K562 (cell line): ENCODE results near the gene ABHD8. TPM values are rescaled to one million over a fixed set of nuclear protein-coding genes. Genes with fewer than 3 reads are reported as not detected.

ENCODE experiments used
- BCOR ChIP-seq: fragments of 450-650 bp; IDR thresholded peaks from 2 replicates; pipeline ENCODE4 v1.6.1; 2016
- DPF2 ChIP-seq: fragments of 450-650 bp; IDR thresholded peaks from 2 replicates; pipeline ENCODE4 v1.6.1; 2016
- E2F5 ChIP-seq: sonication (generic); formaldehyde crosslinking; IDR thresholded peaks from 2 replicates; pipeline ENCODE4 v1.8.0; 2022; ENCODE audit warnings: mild to moderate bottlenecking, missing genetic modification reagents
- ELF4 ChIP-seq: fragments of 450-650 bp; formaldehyde crosslinking; IDR thresholded peaks from 2 replicates; pipeline ENCODE4 v1.4.0; 2022; ENCODE audit warnings: missing genetic modification characterization
- HDAC8 ChIP-seq: fragments of 450-650 bp; IDR thresholded peaks from 2 replicates; pipeline ENCODE4 v1.6.1; 2016; ENCODE audit warnings: mild to moderate bottlenecking, missing genetic modification characterization, moderate library complexity, missing compliant biosample characterization
- KDM1A ChIP-seq, 2 experiments: fragments of 450-650 bp; IDR thresholded peaks; 2 replicates each; pipeline ENCODE4 v1.6.1; 2016; ENCODE audit warnings: mild to moderate bottlenecking in 2 of 2
- MAX ChIP-seq: sonication (generic); formaldehyde crosslinking; IDR thresholded peaks from 2 replicates; pipeline ENCODE4 v1.9.0; 2022; ENCODE audit warnings: mild to moderate bottlenecking, missing genetic modification reagents
- NFRKB ChIP-seq: fragments of 450-650 bp; IDR thresholded peaks from 2 replicates; pipeline ENCODE4 v1.6.1; 2016; ENCODE audit warnings: low read depth
- NFYB ChIP-seq: IDR thresholded peaks from 2 replicates; pipeline ENCODE4 v1.6.1; 2011; ENCODE audit warnings: mild to moderate bottlenecking, moderate library complexity; ENCODE audit not compliant: insufficient read length; ENCODE audit errors: extremely low read depth
- SOX6 ChIP-seq: fragments of 450-650 bp; IDR thresholded peaks from 2 replicates; pipeline ENCODE4 v1.6.1; 2014; ENCODE audit warnings: mild to moderate bottlenecking
- TEAD4 ChIP-seq, 2 experiments: sonication (generic) in 1 of 2; formaldehyde crosslinking in 1 of 2; IDR thresholded peaks; 2 replicates each; pipeline versions ENCODE4 v1.6.1 to v1.8.0; 2012 to 2022; ENCODE audit warnings: borderline replicate concordance in 1 of 2, inconsistent platforms in 1 of 2, low read length in 1 of 2, mild to moderate bottlenecking in 1 of 2, missing genetic modification reagents in 1 of 2
- TOE1 ChIP-seq, 2 experiments: fragments of 450-650 bp in 1 of 2; sonication (generic) in 1 of 2; formaldehyde crosslinking in 1 of 2; IDR thresholded peaks; 2 replicates each; pipeline versions ENCODE4 v1.7.1 to v1.8.0; 2016 to 2022; ENCODE audit warnings: borderline replicate concordance in 2 of 2, mild to moderate bottlenecking in 2 of 2, antibody characterized with exemption in 1 of 2, inconsistent platforms in 1 of 2, low read depth in 1 of 2, missing genetic modification reagents in 1 of 2, moderate library complexity in 1 of 2
- U2AF1 ChIP-seq: fragments of 200-400 bp; formaldehyde crosslinking; optimal IDR thresholded peaks from 2 replicates; pipeline ENCODE3; 2017; ENCODE audit warnings: mild to moderate bottlenecking, low read depth, low read length, moderate library complexity
- USF2 ChIP-seq: sonication (generic); formaldehyde crosslinking; IDR thresholded peaks from 2 replicates; pipeline ENCODE4 v1.5.0; 2020; ENCODE audit warnings: missing genetic modification reagents
- VEZF1 ChIP-seq: fragments of 200-800 bp; sonication (Bioruptor generic); IDR thresholded peaks from 2 replicates; pipeline ENCODE4 v1.6.1; 2017; ENCODE audit warnings: missing genetic modification characterization, missing compliant biosample characterization
- YY1 ChIP-seq, 3 experiments: IDR thresholded peaks; 2 replicates each; pipeline ENCODE4 v1.6.1; 2011; ENCODE audit warnings: low read length in 2 of 3, mild to moderate bottlenecking in 2 of 3, moderate library complexity in 2 of 3, borderline replicate concordance in 1 of 3, control low read depth in 1 of 3, low read depth in 1 of 3; ENCODE audit not compliant: insufficient read depth in 3 of 3, insufficient replicate concordance in 2 of 3, control insufficient read depth in 1 of 3, insufficient read length in 1 of 3; ENCODE audit errors: extremely low read depth in 1 of 3
- ZNF184 ChIP-seq: sonication (generic); formaldehyde crosslinking; IDR thresholded peaks from 2 replicates; pipeline ENCODE4 v1.5.0; 2020; ENCODE audit warnings: missing genetic modification reagents
- ZNF41 ChIP-seq: fragments of 250-450 bp; sonication (Bioruptor Pico); conservative IDR thresholded peaks from 2 replicates; pipeline ENCODE4 v1.4.0; 2020; ENCODE audit warnings: mild to moderate bottlenecking
- ZSCAN29 ChIP-seq: fragments of 450-650 bp; IDR thresholded peaks from 2 replicates; pipeline ENCODE4 v1.6.1; 2017
- polyA plus RNA-seq, 8 experiments: library from polyadenylated mRNA; depleted of rRNA in 4 of 8; stranded (reverse) in 5 of 8; unstranded in 3 of 8; fragments of >200 nt; fragmentation: Nextera tagmentation in 2 of 8; fragmentation: Illumina TruSeq in 1 of 8; extraction: Ambion mirVana in 2 of 8; extraction: Trizol in 1 of 8; gene quantifications; 2 replicates each; pipeline versions ENCODE4 v1.2.1 to v1.2.3, GENCODE V29; 2011 to 2014; ENCODE audit warnings: inconsistent platforms in 1 of 8, missing spikeins in 1 of 8
- total RNA-seq, 7 experiments: library from RNA; depleted of rRNA in 6 of 7; stranded (reverse); fragments of >200 nt in 6 of 7; fragmentation: Illumina TruSeq in 2 of 7; extraction: Trizol in 2 of 7; gene quantifications; 2 replicates each; pipeline versions ENCODE4 v1.2.1 to v1.2.3, GENCODE V29; 2011 to 2021; ENCODE audit warnings: low replicate concordance in 1 of 7
- TF ChIP-seq, protein P1 (sequence below): sonication (generic); formaldehyde crosslinking; IDR thresholded peaks from 2 replicates; pipeline ENCODE4 v1.8.1; 2022; ENCODE audit warnings: missing genetic modification reagents

Gene ABHD8
- total and polyA plus RNA-seq, 9 of the 15 experiments (the other 6 are each of a cell fraction or from before 2014, with no cell fraction given), result 0.04 to 6.6 (median 2.0) TPM; not detected in 1

DNA sequence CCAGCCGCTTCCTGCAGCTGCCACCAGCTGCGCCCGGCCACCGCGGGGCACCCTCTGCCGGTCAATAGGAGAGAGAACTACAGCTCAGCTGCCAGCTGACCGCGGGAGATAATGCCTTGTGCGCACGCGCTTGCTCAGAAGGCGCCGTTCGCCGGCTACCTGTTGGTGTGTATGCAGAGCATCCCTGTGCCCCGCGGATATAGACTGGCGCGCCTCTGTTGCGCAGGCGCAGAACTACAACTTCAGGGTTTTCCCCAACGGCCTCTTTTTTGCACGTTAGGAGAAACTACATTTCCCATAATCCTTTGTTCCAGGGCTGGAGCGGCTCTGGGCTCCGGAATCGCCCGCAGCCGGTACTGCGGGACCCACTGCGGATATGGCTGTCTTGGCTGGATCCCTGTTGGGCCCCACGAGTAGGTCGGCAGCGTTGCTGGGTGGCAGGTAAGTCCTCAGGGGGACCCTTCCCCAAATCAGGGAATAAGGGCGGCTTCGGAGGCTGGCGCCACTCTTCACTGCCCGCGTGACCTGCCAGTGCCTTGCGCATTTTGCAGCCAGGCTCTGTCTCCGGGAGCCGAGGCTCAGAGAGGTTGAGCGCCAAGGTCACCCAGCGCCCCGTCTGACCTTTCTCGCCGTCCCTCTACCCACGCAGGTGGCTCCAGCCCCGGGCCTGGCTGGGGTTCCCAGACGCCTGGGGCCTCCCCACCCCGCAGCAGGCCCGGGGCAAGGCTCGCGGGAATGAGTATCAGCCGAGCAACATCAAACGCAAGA is 2.5 kb upstream of the ABHD8 start, which contains the start of gene MRPL34 (continued):
- TF ChIP-seq, protein P1, sequence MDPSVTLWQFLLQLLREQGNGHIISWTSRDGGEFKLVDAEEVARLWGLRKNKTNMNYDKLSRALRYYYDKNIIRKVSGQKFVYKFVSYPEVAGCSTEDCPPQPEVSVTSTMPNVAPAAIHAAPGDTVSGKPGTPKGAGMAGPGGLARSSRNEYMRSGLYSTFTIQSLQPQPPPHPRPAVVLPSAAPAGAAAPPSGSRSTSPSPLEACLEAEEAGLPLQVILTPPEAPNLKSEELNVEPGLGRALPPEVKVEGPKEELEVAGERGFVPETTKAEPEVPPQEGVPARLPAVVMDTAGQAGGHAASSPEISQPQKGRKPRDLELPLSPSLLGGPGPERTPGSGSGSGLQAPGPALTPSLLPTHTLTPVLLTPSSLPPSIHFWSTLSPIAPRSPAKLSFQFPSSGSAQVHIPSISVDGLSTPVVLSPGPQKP (CRISPR knock-in tag), result no peak
- TF ChIP-seq MAX (CRISPR knock-in tag), result peak; percentile 98
- TF ChIP-seq TOE1 (IDR thresholded peaks at IDR 0.05; ENCODE audit: borderline replicate concordance), result 0 out of 2 replicates have a peak, but pooled peaks have one; percentile 50
- no peak for TF ChIP-seq TOE1 (CRISPR knock-in tag; IDR thresholded peaks at IDR 0.05; ENCODE audit: borderline replicate concordance, low read depth)
- peak; percentile 89 for TF ChIP-seq BCOR
- no peak for TF ChIP-seq E2F5 (CRISPR knock-in tag)
- TF ChIP-seq NFYB, result no peak
- TF ChIP-seq YY1 (IDR thresholded peaks at IDR 0.05; ENCODE audit: borderline replicate concordance in 1 of 3, control insufficient read depth in 1 of 3, extremely low read depth in 1 of 3, insufficient read depth in 3 of 3, insufficient read length in 1 of 3, insufficient replicate concordance in 2 of 3, low read depth in 1 of 3, low read length in 2 of 3), result peak in 2 of 3 experiments; percentile 44 to 74
- TF ChIP-seq U2AF1, result peak; percentile 22
- peak; percentile 53; the same call in 1 of the 2 replicates for TF ChIP-seq SOX6
- no peak for TF ChIP-seq KDM1A (IDR thresholded peaks at IDR 0.05)
- peak; percentile 39; the same call in 1 of the 2 replicates for TF ChIP-seq HDAC8 (tag)
- TF ChIP-seq USF2 (CRISPR knock-in tag), result peak; percentile 81
- no peak for TF ChIP-seq TEAD4 (IDR thresholded peaks at IDR 0.05; ENCODE audit: low read length)
- TF ChIP-seq TEAD4 (CRISPR knock-in tag; IDR thresholded peaks at IDR 0.05; ENCODE audit: borderline replicate concordance), result no peak
- no peak for TF ChIP-seq ZNF184
- TF ChIP-seq VEZF1 (CRISPR knock-in tag), result peak; percentile 53
- no peak for TF ChIP-seq ELF4 (CRISPR knock-in tag)
- TF ChIP-seq NFRKB, result peak; percentile 46; the same call in 1 of the 2 replicates
- peak; percentile 51; the same call in 1 of the 2 replicates for TF ChIP-seq ZSCAN29
- no peak for TF ChIP-seq ZNF41
- TF ChIP-seq DPF2, result 0 out of 2 replicates have a peak, but pooled peaks have one; percentile 11
